ENCODE data around the gene SHROOM4. TPM values are rescaled to one million over a fixed set of nuclear protein-coding genes. Genes with fewer than 3 reads are reported as not detected.

Gene SHROOM4
- total RNA-seq, 1 donor from 2014 or later: 7.0 TPM

DNA sequence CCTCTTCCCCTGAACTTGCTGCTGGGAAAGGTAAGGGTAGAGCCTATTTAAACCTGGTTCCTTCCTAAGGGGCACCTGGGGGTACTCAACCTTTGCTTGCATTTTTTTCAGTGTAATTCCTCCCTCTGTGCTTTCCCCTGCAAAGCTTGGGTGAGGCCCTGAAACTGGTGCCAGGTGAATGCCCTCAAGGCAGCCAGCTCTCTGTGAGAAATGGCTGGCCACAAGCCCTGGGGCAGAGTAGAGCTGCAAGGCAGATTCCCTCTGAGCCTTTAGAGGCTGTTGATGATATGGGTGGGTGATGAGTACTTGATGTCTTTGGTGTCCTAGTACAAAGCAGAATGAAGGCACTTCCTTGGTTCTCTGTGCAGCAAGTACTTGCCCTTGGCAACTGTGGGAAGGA is 217.9 kb downstream of the SHROOM4 start:
- Mint-ChIP-seq H3K9me3 (ENCODE audit: unreplicated experiment) (no peaks in the 10 kb centered on the region), H3K27ac (ENCODE audit: unreplicated experiment) (no peak overlapping the region), H3K36me3 (ENCODE audit: low read depth, unreplicated experiment) (peaks cover 10% of the 10 kb centered on the region), H3K27me3 (ENCODE audit: low read depth, unreplicated experiment) (no peaks in the 10 kb centered on the region), H3K4me1 (ENCODE audit: low read depth, unreplicated experiment) (no peaks in the 10 kb centered on the region), H3K4me3 (ENCODE audit: unreplicated experiment) (no peak overlapping the region)
- Histone ChIP-seq H4K20me1 (ENCODE audit: insufficient read depth, low read length) (no peaks in the 10 kb centered on the region), H3K4me2 (ENCODE audit: low read length) (no peak overlapping the region), H3K36me3 (ENCODE audit: insufficient read depth, low read length) (no peaks in the 10 kb centered on the region), H3K27ac (ENCODE audit: low read depth, low read length) (no peak overlapping the region), H3K79me2 (ENCODE audit: insufficient read depth, low read length) (no peaks in the 10 kb centered on the region), H3K4me1 (ENCODE audit: insufficient read depth, low read length) (no peaks in the 10 kb centered on the region), H3K4me3 (ENCODE audit: insufficient read depth, low read depth, low read length) (no peak overlapping the region), H3K9me3 (ENCODE audit: insufficient read depth, low read depth, low read length) (no peaks in the 10 kb centered on the region), H3K9ac (ENCODE audit: low read length) (no peak overlapping the region), H3K27me3 (ENCODE audit: insufficient read depth, low read length) (no peaks in the 10 kb centered on the region), H2AFZ (ENCODE audit: low read depth, low read length) (no peak overlapping the region)
- FAIRE-seq (no peak), DNase-seq (ENCODE audit: low read depth) (no peak)
- TF ChIP-seq, protein P1, sequence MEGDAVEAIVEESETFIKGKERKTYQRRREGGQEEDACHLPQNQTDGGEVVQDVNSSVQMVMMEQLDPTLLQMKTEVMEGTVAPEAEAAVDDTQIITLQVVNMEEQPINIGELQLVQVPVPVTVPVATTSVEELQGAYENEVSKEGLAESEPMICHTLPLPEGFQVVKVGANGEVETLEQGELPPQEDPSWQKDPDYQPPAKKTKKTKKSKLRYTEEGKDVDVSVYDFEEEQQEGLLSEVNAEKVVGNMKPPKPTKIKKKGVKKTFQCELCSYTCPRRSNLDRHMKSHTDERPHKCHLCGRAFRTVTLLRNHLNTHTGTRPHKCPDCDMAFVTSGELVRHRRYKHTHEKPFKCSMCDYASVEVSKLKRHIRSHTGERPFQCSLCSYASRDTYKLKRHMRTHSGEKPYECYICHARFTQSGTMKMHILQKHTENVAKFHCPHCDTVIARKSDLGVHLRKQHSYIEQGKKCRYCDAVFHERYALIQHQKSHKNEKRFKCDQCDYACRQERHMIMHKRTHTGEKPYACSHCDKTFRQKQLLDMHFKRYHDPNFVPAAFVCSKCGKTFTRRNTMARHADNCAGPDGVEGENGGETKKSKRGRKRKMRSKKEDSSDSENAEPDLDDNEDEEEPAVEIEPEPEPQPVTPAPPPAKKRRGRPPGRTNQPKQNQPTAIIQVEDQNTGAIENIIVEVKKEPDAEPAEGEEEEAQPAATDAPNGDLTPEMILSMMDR (IDR thresholded peaks at IDR 0.05; ENCODE audit: insufficient read depth, low read depth, low read length): no peak

DNA sequence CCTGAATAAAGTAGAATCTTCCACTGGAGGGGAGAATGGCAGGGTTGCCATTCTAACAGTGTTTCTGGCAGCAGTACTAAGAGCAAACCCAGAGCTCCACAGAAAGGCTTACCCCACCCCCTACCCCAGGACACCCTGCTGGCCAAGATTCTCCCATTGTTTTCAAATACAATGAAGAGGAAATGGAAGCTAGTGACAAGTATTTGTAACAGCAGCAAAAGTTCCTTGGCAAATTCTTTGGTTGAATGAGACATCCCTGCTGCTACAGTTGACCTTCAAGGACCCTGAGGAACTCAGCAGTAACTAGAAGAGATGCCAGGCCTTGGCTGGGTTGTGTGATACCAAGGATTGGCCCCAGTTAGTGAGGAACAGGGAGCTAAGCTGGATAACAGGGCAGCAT is 219.2 kb downstream of the SHROOM4 start:
- no peak overlapping the region for H3K27ac ChIP-seq (ENCODE audit: low read depth, low read length)
- H3K27ac Mint-ChIP-seq (ENCODE audit: unreplicated experiment): no peak overlapping the region
- H3K27me3 ChIP-seq (ENCODE audit: insufficient read depth, low read length): no peaks in the 10 kb centered on the region
- no peak overlapping the region for H3K4me3 ChIP-seq (ENCODE audit: insufficient read depth, low read depth, low read length)
- H2AFZ ChIP-seq (ENCODE audit: low read depth, low read length): no peak overlapping the region
- no peaks in the 10 kb centered on the region for H3K4me1 Mint-ChIP-seq (ENCODE audit: low read depth, unreplicated experiment)
- no peaks in the 10 kb centered on the region for H3K27me3 Mint-ChIP-seq (ENCODE audit: low read depth, unreplicated experiment)
- H3K9me3 Mint-ChIP-seq (ENCODE audit: unreplicated experiment): no peaks in the 10 kb centered on the region
- H3K36me3 Mint-ChIP-seq (ENCODE audit: low read depth, unreplicated experiment): peaks cover 10% of the 10 kb centered on the region
- H3K4me1 ChIP-seq (ENCODE audit: insufficient read depth, low read length): no peaks in the 10 kb centered on the region
- DNase-seq (ENCODE audit: low read depth) (no peak), FAIRE-seq (no peak)
- H4K20me1 ChIP-seq (ENCODE audit: insufficient read depth, low read length): no peaks in the 10 kb centered on the region
- TF ChIP-seq, protein P1 (IDR thresholded peaks at IDR 0.05; ENCODE audit: insufficient read depth, low read depth, low read length): no peak
- no peak for TF ChIP-seq EZH2 (IDR thresholded peaks at IDR 0.05; ENCODE audit: insufficient read depth, low read length)
- no peak overlapping the region for H3K4me2 ChIP-seq (ENCODE audit: low read length)
- H3K9ac ChIP-seq (ENCODE audit: low read length): no peak overlapping the region
- no peaks in the 10 kb centered on the region for H3K36me3 ChIP-seq (ENCODE audit: insufficient read depth, low read length)
- H3K79me2 ChIP-seq (ENCODE audit: insufficient read depth, low read length): no peaks in the 10 kb centered on the region
- H3K9me3 ChIP-seq (ENCODE audit: insufficient read depth, low read depth, low read length): no peaks in the 10 kb centered on the region
- H3K4me3 Mint-ChIP-seq (ENCODE audit: unreplicated experiment): no peak overlapping the region

DNA sequence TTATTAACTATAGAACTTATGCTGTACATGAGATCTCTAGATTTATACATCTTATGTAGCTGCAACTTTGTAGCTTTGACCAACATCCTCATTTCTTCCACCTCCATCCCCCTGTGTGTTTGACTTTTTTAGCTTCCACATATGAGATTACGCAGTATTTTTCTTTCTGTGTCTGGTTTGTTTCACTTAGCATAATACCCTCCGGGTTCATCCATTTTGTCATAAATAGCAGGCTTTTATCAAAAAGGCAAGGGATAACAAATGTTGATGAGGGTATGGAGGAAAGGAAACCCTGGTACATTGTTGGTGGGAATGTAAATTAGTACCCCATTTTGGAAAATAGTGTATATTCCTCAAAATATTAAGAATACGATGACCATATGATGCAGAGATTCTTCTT is 227.0 kb downstream of the SHROOM4 start:
- no peak overlapping the region for H3K9ac ChIP-seq (ENCODE audit: low read length)
- H3K27ac ChIP-seq (ENCODE audit: low read depth, low read length): no peak overlapping the region
- no peak for DNase-seq (ENCODE audit: low read depth)
- no peaks in the 10 kb centered on the region for H3K4me1 ChIP-seq (ENCODE audit: insufficient read depth, low read length)
- no peaks in the 10 kb centered on the region for H3K27me3 ChIP-seq (ENCODE audit: insufficient read depth, low read length)
- H3K4me1 Mint-ChIP-seq (ENCODE audit: low read depth, unreplicated experiment): no peaks in the 10 kb centered on the region
- no peaks in the 10 kb centered on the region for H3K36me3 ChIP-seq (ENCODE audit: insufficient read depth, low read length)
- H3K79me2 ChIP-seq (ENCODE audit: insufficient read depth, low read length): no peaks in the 10 kb centered on the region
- H3K9me3 ChIP-seq (ENCODE audit: insufficient read depth, low read depth, low read length): no peaks in the 10 kb centered on the region
- H2AFZ ChIP-seq (ENCODE audit: low read depth, low read length): no peak overlapping the region
- H4K20me1 ChIP-seq (ENCODE audit: insufficient read depth, low read length): no peaks in the 10 kb centered on the region
- H3K4me3 Mint-ChIP-seq (ENCODE audit: unreplicated experiment): no peak overlapping the region
- no peak overlapping the region for H3K4me2 ChIP-seq (ENCODE audit: low read length)
- H3K27ac Mint-ChIP-seq (ENCODE audit: unreplicated experiment): no peak overlapping the region
- no peaks in the 10 kb centered on the region for H3K9me3 Mint-ChIP-seq (ENCODE audit: unreplicated experiment)
- FAIRE-seq: no peak
- H3K36me3 Mint-ChIP-seq (ENCODE audit: low read depth, unreplicated experiment): no peaks in the 10 kb centered on the region
- TF ChIP-seq, protein P1 (IDR thresholded peaks at IDR 0.05; ENCODE audit: insufficient read depth, low read depth, low read length): no peak
- TF ChIP-seq EZH2 (IDR thresholded peaks at IDR 0.05; ENCODE audit: insufficient read depth, low read length): no peak
- H3K4me3 ChIP-seq (ENCODE audit: insufficient read depth, low read depth, low read length): no peak overlapping the region
- H3K27me3 Mint-ChIP-seq (ENCODE audit: low read depth, unreplicated experiment): no peaks in the 10 kb centered on the region

All from astrocyte (in vitro differentiated cells and primary cell).